ENCODE data around the gene PELO.

The PELO gene

DNA sequence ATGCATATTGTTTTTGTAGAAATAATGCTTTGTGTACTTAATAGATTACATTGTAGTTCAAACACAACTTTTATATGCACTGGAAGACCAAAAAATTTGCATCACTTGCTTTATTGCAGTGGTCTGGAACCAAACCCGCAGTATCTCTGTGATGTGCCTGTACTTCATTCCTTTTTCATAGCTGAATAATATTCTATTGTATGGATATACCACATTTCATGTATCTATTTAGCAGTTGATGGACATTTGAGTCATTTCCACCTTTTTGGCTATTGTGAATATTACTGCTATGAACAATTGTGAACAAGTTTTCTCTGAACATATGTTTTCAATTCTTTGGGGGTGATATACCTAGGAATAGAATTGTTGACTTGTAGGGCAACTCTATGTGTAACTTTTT lies 40.1 kb downstream of the PELO start:
- in situ Hi-C loops (cut with MboI; ENCODE audit: low sequenced_read_pairs), result no loop called here

DNA sequence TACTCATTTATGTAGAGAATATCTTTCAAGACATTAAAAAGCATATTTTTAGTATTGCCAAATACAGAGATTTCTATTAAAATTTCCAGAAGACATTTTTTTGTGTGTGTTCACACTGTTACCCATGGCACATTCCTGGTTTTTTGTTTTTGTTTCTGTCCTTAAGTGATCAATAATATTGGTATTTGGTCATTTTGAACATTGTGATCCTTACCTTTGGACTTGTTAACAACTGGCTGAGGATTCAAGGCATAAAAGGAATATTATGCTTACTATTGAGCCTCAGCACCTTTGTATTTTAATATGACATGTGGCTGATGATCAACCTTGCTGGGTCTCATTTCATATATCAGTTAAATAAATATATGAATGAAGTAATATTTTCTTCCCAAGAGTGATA lies 41.9 kb downstream of the PELO start:
- in situ Hi-C loops (cut with MboI; ENCODE audit: low sequenced_read_pairs), result no loop called here

DNA sequence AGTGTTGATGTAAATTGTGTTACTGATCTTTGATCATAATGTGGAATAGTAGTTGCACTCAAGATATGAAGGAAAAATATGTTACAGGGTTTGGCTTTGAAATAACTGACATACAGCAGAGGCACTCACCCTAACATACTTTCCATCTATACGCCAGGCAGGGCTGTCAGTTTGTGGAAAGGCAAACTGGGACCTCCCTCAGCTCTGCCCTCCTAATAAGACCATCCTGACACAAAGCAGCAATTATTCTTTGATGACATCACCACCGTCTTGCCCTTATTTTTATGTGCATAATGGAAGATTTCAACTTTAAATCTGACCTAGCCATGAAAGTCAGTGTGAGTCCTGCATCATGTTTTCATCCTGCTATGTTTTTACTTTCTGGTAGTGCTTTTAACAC lies 42.9 kb downstream of the PELO start:
- in situ Hi-C loops (cut with MboI; ENCODE audit: low sequenced_read_pairs), result no loop called here

GRCh38 chr5:52831786-52832511 lies 44.2 kb downstream of the PELO start:
- in situ Hi-C loops (cut with MboI; ENCODE audit: low sequenced_read_pairs), result no loop called here

DNA sequence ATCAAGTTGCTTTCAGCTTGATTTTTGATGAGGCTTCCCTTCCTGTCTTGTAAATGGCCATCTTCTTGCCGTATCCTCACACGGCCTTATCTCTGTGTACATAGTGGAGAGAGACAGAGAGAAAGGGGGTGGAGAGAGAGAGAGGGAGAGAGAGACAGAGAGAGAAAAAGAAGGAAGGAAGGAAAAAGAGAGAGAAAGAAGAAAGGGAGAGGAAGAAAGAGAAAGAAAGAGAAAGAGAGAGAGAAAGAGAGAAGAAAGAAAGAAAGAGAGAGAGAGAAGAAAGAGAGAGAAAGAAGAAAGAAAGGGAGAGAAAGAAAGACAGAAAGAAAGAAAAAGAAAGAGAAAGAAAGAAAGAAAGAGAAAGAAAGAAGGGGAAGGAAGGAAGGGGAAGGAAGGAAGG lies 46.6 kb downstream of the PELO start:
- in situ Hi-C loops (cut with MboI; ENCODE audit: low sequenced_read_pairs), result no loop called here

DNA sequence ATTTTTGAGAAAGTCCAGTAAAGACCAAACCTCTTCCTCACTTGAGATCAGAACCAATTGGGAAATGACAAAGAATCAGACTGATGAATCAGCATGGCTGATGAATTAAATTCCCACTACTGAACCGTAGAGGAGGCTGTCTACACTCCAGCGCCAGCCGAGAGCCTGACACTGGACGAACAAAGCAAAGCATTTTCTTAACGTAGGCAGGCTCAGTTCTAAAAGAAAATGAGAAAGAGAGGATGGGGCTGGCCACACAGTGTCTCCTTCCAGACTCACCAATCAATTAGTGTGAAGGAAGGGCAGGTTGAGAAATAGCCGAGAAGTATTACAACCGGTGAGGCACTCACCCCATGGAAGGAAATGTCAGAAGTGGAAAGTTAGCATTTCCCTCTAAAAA lies 49.4 kb downstream of the PELO start:
- in situ Hi-C loops (cut with MboI; ENCODE audit: low sequenced_read_pairs), result no loop called here
